NCI-H128 (cell line): ENCODE results near the gene NSUN2.
"Not testable (repeated sequence)": the region's sequence is repeated elsewhere in the genome, so short reads cannot be mapped to it uniquely, and the experiment has no call there.

ENCODE experiments used
- DNase-seq: peaks from one replicate; lab custom pipeline; 2025; ENCODE audit not compliant: unreplicated experiment; lab: John Stamatoyannopoulos, UW

Gene NSUN2

DNA sequence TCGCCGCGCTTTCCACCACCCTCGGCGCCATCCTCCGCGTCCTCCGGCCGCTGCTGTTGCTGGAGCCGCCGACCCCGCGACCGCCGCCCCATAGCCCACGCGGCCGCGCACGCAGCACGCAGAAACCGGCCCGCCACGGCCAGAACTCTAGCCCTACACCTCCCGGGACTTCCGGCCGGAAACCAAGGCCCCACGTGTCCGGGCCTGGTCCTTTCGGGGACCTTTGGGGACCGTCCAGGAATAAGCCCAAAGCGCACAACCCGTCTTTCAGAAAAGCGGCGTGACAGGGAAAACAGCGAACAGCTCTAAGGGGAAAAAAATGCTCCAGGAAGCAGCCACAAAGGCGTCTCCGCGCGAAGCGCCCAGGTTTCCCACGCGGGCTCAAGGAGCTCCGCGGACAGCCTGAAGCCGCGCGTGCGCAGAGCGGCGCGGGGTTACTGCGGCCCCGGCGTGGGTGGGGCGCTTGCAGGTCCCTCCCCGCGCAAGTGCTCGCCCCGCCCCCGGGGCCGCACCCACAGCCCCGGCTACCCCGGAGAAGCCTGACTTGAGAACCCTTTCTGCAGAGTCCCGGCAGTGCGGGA lies at the start of gene NSUN2, which contains the start of gene SRD5A1:
TSS of gene NSUN2 (minus strand) at position 157 of the 581 bp plus-strand sequence. CDS start at position 92, 65 bp downstream.
TSS of gene SRD5A1 (plus strand) at position 553 of the 581 bp plus-strand sequence. CDS start 137 bp downstream, outside the sequence.
- DNase-seq = peak; percentile 96

DNA sequence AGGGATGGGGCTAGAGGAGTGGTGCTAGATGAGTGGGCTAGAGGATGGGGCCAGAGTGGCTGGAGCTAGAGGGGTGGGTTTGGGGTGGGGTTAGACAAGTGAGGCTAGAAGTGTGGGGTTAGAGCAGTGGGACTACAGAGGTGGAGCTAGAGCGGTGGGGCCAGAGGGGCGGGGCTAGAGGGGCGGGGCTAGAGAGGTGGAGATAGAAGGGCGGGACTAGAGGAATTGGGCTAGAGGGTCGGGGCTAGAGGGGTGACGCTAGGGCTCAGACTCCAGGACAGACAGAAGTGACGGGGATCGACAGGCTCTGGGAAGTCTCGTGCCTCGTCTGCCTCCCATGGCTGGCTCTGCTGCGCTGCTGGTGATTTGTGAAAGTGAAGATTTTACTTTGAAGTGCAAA lies 49.4 kb upstream of the NSUN2 start:
- no peak for DNase-seq

DNA sequence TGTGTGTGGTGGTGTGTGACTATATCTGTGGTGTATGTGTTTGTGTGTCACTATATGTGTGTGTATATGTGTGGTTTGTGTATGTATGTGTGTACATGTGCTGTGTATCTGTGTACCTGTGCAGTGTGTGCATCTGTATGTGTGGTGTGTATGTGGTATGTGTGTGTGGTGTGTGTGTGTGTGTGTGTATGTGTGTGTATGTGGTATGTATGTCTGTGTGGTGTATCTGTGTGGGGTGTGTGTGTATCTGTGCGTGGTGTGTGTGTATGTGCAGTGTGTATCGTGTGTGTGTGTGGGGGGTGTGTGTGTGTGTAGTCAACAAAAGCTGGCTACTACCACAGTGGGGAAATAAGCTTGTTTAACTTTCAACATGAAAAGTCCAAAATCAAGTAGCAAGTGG lies 48.8 kb upstream of the NSUN2 start:
- DNase-seq = no peak

DNA sequence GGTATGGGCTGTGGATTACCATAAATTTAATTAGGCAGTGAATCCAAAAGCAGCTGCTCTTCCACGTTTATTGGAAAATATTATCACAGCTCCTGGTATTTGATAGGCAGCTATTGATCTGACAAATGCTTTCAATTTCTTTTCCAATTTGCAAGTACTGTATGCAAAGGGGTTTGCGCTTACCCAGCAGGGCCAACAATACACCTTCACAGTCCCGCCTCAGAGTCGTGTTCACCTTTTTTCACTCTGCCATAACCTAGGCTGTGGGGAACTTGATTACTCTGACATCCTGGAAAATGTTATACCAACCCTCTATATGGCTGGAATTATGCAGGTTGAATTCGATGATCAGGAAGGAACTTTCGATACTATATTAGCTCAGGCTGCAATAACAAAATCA lies 48.1 kb upstream of the NSUN2 start:
- no peak for DNase-seq

DNA sequence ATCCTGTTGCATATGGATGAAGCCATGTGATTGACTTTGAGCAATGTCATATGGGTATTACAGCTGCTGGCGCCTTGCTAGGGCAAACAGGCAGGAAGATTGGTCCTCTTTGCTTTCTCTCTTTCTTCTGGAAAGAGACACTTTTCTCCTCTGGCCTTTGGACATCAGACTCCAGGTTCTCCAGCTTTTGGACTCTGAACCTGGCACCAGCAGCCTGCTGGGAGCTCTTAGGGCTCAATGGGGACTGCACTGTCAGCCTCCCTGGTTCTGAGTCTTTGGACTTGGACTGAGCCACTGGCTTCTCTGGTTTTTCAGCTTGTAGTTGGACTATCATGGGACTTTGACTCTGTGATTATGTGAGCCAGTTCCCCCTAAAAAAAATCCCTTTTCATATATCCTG lies 45.5 kb upstream of the NSUN2 start:
- no peak for DNase-seq

DNA sequence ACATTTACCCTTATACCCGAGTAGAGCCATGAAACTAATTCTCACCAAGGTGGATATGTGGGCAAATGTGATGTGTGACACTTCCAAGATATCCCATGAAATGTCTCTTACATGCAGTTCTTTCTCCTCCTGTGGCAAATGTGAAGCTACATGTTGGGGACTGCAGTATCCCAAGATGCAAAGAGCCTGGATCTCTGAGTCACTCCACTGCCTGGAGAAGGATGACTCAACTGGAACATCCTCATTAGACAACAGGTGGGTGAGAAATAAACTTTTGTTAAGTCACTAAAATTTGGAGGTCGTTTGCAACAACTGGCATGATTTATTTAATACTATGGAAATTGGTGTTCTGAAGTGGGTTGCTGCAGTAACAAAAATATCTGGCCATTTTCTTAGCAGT lies 43.9 kb upstream of the NSUN2 start:
- DNase-seq = no peak

DNA sequence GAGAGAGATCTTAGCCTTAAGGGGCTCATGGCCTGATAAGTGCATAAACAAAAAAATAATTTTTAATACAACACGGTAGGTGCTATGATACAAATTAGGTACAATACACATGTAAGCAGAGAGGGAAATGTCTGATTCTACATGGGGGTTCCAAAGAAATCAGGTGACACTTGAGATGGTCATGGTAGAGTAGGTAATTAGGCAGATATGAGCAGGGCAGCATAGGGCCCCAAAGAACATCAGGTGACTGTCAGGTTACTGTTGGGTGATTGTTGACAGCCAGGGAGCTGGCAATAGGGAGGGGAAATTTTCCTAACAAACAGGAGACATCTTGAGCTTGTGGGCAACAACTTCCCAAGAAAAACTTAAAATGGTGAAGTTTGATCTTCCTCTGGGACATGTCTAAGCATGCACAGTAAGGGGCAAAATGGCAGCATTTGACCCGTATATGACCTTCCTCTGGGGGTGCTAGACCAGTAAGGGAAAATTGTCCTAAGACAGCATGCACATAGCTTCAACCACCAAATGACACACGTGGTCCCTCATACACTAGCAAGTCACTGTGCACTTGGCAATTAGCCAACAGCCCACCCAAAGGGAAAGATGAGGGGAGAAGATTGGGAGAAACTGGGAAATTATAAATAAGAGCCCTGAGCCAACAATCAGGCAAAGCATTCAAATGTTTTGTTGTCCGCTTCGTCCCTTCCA lies 43.1 kb upstream of the NSUN2 start:
- DNase-seq = no peak

DNA sequence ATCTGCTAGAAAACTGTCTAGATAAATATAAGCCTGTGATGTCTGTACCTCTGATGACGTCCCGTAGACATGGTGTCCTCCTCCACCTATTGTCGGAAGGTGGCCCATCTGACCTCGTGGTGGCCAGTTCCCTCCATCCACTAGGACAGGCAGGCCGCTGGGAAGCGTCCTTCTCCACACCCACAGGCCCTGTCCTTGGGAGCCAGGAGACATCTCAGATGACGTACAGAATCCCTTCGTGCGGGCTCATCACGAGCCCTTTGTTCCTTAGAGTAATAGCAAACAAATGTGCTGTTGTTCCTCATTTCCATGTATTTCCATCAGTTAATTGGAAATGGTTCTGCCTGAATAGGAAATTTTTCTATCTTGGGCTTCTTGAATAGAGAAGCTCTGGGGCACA lies 42.0 kb upstream of the NSUN2 start:
- no peak for DNase-seq

DNA sequence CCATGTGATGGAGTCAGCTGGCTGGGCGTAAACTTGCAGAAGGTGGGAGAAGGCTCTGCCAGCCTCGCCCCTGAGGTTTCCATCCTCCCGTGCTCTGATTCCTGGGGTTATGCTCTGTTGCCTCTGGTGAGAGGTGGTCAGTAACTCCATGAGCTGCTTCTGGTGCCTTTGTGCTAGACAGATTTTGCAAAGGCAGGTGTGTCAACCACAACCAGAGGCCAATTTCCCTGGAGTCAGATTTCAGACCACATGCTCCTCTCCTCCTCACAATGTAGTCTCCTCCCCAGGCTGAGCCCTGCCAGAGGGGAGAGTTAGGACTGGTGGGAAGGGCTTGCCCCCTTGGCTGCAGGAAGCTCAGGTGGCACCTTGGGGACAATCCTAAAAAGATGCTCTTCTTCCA lies 41.6 kb upstream of the NSUN2 start:
- DNase-seq = peak; percentile 49

DNA sequence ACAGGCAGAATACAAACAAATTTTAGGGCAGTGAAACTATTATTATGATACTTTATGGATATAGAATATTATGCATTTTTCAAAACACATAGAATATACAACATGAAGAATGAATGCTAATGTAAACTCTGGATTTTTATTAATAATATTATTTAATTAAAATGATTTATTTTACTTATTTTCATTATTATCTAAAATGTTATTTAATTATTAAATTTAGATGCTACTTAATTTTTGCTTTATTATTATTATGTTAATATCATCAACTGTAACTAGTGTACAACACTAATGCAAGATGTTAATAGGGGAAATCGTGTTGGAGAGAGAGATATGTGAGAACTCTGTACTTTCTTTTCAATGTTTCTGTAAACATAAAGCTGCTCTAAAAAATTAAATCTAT lies 41.1 kb upstream of the NSUN2 start:
- DNase-seq = no peak

DNA sequence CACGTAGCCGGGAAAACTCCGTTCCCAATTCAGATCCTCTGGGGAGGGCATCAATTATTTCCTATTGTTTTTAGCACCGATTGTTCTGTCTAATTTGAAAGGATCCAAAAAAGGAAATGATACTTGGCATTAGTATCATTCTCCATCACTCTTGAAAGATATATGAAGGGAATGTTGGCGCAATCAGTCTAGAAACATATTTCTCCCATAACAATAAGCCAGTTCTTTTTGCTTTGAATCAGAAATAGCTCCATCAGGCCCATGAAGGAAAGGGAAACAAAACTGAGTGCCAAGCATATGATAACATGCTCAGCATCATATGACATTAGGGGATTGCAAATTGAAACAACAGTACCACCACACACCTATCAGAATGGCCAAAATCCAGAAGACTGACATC lies 40.2 kb upstream of the NSUN2 start:
- no peak for DNase-seq

DNA sequence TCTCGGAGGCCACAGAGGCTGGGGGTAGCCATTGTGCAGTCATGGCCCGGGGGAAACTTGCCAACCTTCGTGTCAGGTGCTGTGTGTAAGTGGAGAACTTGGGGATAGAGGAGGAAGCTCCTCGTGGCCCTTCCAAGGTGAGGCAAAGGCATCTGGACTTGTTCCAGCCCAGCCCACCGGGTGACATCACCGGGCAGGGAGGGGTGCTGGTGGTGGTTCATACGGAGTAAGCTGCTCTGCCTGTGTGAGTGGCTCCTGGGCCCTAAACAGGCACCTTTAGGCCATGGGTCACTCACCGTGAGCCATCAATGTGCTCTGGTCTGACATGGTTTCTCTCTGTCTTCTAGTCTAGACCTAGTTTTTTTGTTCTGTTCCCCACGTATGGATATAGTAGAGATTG lies 35.9 kb upstream of the NSUN2 start:
- not testable (repeated sequence) for DNase-seq

DNA sequence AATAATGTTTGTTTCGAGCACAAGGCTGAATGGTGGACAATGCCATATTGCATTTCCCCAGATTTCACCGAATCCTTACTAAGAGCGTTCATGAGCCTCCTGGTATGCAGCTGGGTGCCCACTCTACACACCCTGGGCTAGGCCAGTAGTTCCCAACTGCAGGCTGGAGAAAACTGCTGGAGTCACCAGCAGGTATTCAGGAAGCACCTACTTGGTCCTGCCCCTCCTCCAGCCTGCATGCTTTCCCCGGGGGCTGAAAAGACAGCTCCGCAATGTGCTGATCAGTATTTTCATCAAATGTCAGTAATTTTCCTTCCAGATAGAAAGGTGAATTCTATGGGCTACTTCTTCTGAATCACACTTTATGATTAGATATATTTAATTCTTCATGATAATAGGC lies 34.8 kb upstream of the NSUN2 start:
- no peak for DNase-seq

DNA sequence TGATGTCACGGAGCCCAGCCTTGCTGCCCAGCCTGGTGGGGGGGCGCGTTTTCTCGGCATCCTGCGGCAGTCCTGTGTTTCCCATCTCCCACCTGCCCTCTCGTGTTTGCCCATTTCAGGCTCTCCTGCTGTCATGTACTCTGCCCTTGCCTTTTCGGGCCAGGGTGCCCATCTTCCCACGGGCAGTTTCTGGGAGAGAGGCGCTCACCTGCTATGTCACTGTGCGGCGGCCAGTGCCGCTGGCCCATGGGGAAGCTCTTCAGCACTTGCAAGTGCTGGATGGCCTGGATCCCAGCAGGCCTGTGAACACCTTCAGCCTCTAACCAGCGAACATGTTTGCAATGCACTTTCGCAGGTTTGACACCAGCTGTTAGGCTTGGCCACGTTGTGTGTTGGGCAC lies 33.9 kb upstream of the NSUN2 start:
- no peak for DNase-seq

DNA sequence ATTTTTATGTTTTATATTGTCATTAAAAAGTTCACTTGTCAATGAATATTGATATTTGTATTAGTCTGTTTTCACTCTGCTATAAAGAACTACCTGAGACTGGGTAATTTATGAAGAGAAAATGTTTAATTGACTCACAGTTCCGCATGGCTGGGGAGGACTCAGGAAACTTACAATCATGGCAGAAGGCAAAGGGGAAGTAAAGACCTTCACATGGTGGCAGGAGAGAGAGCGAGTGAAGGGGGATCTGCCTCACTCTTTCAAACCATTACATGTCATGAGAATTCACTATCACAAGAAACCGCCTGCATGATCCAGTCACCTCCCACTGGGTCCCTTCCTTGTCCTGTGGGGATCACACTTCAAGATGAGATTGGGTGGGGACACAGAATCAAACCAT lies 27.8 kb upstream of the NSUN2 start:
- DNase-seq = no peak

DNA sequence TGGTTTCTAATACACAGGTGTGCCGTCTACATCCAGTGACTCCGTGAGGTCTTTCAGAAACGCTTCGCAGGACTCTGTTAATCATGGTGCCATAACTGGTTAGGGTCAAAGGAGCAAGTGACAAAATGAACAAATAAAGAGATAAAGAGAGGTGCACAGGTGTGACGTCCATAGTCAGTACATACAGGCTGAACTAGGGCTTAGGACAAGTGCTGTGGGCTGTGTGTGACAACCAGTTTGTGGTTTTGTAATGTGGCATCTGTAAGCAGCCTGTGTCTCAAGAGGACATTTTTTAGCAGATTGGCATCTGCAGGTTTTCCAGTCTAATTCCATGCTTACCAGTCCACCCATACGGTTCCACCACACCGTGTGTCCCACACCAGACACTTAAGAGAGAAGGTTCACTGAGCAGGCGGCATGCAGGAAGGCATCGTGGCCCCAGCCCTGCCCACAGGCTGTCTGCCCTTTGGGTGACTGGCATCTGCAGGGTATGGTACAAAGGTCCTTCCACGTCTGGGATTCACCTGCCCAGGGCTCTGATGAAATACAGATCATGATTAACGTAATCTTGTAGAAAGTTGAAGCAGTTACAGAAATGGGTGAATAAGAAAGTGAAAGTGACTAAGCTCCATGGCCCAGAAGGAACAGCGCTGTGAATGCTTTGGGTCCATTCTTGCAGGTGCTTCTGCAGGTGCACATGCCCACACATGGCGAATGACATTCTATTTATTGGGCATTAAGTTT lies 27.3 kb upstream of the NSUN2 start:
- no peak for DNase-seq

DNA sequence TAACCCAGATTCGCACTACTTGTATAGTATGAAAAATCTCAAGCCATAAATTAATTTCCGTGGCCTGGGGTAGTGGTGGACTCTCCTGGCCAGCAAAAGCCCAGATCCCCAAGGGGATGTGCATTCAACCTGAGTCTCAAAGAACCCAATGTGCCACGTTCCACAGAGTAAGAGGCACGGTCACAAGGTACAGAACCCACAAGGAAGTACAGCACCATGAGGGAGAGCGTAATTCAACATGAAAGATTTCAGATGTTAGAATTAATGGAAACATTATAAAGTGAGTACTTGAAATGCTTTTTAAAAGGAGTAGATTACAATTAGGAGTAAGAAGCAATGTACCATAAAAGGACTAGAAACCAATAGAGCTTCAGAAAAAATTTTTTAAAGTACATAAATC lies 23.8 kb upstream of the NSUN2 start:
- DNase-seq = no peak

DNA sequence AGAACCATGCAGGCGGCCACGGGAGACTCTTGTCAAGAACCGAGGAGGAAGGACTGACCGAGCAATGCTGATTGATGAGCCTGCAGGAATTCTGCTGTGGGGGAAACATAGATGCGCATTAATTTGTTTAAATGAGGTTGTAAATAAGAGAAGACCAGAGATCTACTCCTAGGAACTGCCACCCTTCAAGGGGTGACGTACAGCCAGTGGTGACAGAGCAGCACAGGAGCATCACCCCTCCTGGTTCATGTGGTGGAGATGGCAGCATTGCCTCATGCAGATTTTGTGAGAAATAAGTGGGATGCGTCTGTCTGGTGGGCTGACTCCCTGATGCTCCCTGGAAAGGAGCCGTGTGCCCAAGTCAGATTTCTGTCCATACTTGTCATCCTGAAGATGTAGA lies 22.6 kb upstream of the NSUN2 start:
- DNase-seq = no peak

DNA sequence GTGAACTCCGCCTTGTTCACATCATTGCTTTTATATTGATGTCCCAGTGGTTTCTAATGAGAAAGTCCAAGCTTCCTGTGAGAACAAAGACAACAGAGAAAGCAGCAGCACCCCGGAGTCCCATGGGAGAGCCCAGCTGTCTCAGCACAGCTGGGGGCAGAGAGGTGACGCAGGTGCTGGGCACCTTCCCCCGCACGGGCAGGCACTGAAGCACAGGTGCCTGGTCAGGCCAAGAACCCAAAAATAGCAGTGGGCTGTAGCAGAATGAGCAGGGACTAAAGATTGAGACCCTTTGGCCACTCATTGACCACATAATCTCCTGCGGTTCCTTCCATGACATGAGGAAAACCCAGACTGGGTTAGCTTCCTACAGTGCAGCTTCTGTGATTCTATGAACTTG lies 19.2 kb upstream of the NSUN2 start:
- no peak for DNase-seq

DNA sequence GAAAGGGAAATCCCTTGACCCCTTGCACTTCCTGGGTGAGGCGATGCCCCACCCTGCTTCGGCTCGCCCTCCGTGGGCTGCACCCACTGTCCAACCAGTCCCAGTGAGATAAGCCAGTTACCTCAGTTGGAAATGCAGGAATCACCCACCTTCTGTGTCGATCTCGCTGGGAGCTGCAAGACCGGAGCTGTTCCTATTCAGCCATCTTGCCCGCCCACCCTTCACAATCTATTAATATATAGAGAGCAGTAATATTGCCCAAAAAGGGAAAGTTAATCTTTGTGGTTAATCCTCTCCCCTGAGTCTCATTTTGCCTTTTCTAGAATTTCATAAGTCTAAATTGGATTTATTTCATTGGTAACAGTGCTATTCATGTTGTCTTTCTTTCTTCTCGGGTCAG lies 16.8 kb upstream of the NSUN2 start:
- no peak for DNase-seq

DNA sequence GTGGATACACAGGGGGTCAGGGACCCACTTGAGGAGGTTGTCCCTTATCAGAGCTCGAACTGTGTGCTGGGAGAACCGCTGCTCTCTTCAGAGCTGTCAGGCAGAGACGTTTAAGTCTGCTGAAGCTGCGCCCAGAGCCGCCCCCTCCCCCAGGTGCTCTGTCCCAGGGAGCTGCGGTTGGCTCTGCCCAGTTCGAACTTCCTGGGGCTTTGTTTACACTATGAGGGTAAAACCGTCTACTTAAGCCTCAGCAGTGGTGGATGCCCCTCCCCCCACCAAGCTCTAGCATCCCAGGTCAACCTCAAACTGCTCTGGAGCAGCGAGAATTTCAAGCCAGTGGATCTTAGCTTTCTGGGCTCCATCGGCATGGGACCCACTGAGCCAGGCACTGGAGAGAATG lies 16.3 kb upstream of the NSUN2 start:
- DNase-seq = no peak
